ENCODE measurements around the gene METTL25B.

GRCh38 chr1:156691665-156692440 lies 36.4 kb upstream of the METTL25B start:
- TF ChIP-seq POLR2A (IDR thresholded peaks at IDR 0.05) (no peak), CTCF (IDR thresholded peaks at IDR 0.05) (no peak)

Data from uterus (tissue), 2 donors.